Osteocyte (in vitro differentiated cells): ENCODE measurements around the gene RPL10. TPM values are rescaled to one million over a fixed set of nuclear protein-coding genes. Genes with fewer than 3 reads are reported as not detected.

Experiments
- DNase-seq: peaks from one replicate; pipeline ENCODE4 v3.0.0; 2021; ENCODE audit warnings: mixed read lengths; ENCODE audit not compliant: unreplicated experiment; ENCODE audit errors: extremely low spot score
- H3K27ac Mint-ChIP-seq: one replicate; pipeline ENCODE4 v1.8.0; 2021; ENCODE audit warnings: mild to moderate bottlenecking, mixed read lengths; ENCODE audit not compliant: unreplicated experiment
- H3K27me3 Mint-ChIP-seq: one replicate; pipeline ENCODE4 v1.8.0; 2021; ENCODE audit warnings: mixed read lengths; ENCODE audit not compliant: unreplicated experiment
- H3K36me3 Mint-ChIP-seq: one replicate; pipeline ENCODE4 v1.8.0; 2021; ENCODE audit warnings: mixed read lengths; ENCODE audit not compliant: unreplicated experiment
- H3K4me1 Mint-ChIP-seq: one replicate; pipeline ENCODE4 v1.8.0; 2021; ENCODE audit warnings: mixed read lengths; ENCODE audit not compliant: unreplicated experiment
- H3K4me3 Mint-ChIP-seq: one replicate; pipeline ENCODE4 v1.8.0; 2021; ENCODE audit warnings: mild to moderate bottlenecking, moderate library complexity, mixed read lengths; ENCODE audit not compliant: unreplicated experiment
- H3K9me3 Mint-ChIP-seq: one replicate; pipeline ENCODE4 v1.8.0; 2021; ENCODE audit warnings: mixed read lengths; ENCODE audit not compliant: unreplicated experiment
- total RNA-seq: library from RNA; stranded (reverse); gene quantifications from 2 replicates; pipeline ENCODE4 v1.2.1, GENCODE V29; 2021
- TF ChIP-seq, protein P1 (sequence below): fragments of 200-600 bp; sonication (generic); IDR thresholded peaks from 2 replicates; pipeline ENCODE4 v1.5.0; 2021; ENCODE audit warnings: antibody characterized with exemption, mild to moderate bottlenecking, moderate library complexity

Gene RPL10
- total RNA-seq, 1 donor from 2014 or later: 2,857 TPM

DNA sequence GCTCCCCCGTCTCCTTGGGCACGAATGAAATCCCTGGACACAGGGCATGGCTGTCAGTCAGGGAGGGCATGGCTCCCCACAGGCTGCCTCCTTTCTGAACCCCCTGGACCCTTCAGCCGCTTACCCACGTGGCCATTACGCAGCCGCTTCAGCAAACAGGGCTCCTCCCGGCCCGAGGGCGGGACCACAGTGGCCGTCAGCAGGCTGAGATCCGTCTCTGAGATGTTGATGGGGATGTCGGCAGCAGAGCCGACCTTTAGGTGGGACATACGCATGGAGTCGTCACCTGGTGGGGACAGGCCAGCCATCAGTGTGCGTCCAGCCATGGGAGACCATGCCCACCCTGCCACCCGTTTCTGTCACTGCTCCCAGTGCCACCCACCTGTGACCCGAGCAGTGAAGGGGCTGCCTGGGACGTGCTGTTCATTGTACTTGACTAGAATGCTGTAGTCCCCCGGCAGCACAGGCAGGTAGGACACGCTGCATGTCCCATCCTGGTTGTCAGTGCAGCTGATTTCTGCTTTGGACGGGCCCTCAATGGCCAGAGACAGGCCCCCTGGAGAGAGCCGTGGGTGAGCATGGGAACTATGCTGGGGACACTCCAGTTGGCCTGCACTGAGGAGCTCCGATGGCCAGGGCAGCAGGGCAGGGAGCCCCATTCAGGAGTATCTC is 44.9 kb upstream of the RPL10 start:
- Mint-ChIP-seq H3K4me3 (no peak overlapping the region), H3K9me3 (no peaks in the 10 kb centered on the region), H3K4me1 (peaks cover 4% of the 10 kb centered on the region), H3K36me3 (peaks cover 8% of the 10 kb centered on the region), H3K27ac (peak overlapping the region; percentile 34), H3K27me3 (no peaks in the 10 kb centered on the region)
- DNase-seq: no peak
- TF ChIP-seq, protein P1, sequence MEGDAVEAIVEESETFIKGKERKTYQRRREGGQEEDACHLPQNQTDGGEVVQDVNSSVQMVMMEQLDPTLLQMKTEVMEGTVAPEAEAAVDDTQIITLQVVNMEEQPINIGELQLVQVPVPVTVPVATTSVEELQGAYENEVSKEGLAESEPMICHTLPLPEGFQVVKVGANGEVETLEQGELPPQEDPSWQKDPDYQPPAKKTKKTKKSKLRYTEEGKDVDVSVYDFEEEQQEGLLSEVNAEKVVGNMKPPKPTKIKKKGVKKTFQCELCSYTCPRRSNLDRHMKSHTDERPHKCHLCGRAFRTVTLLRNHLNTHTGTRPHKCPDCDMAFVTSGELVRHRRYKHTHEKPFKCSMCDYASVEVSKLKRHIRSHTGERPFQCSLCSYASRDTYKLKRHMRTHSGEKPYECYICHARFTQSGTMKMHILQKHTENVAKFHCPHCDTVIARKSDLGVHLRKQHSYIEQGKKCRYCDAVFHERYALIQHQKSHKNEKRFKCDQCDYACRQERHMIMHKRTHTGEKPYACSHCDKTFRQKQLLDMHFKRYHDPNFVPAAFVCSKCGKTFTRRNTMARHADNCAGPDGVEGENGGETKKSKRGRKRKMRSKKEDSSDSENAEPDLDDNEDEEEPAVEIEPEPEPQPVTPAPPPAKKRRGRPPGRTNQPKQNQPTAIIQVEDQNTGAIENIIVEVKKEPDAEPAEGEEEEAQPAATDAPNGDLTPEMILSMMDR: no peak

DNA sequence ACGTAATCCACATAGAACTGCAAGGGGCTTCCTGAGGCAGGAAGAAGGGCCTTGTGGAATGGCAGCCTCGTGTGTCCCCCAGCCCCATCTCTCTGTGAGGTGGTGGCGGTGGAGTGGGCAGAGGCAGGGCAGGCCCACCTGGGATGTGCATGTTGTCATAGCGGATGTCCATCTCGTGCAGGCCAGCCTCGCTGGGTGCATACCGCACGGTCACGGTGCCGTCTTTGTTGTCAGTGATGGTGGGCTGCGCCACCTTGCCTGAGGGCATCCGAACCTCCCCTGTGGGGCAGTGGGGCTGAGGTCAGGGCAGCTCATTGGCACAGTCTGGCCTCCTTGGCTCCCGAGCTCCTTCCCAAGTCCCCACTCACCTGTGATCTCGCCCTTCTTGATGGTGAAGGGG is 44.2 kb upstream of the RPL10 start:
- TF ChIP-seq, protein P1: no peak
- Mint-ChIP-seq H3K4me1 (peaks cover 3% of the 10 kb centered on the region), H3K36me3 (peaks cover 8% of the 10 kb centered on the region), H3K9me3 (no peaks in the 10 kb centered on the region), H3K27me3 (no peaks in the 10 kb centered on the region), H3K4me3 (no peak overlapping the region), H3K27ac (no peak overlapping the region)
- DNase-seq: no peak

DNA sequence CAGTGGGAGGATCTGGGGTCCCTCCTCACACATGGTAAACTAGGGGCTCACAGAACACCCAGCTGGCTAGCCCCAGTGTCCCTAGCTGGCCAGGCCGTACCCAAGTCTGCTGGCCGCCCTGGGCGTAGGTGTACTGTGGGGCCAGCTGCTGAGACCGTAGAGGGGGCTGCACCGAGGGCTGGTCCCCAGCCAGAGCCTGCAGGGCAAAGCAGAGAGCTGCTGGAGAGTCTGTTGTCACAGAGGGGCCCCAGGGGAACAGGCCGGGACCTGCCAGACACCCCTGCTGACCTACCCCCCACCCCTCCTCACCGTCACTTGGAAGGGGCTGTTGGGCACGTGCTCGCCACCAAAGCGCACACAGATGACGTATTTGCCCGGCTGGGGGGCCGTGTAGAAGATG is 43.7 kb upstream of the RPL10 start:
- H3K4me3 Mint-ChIP-seq: no peak overlapping the region
- H3K4me1 Mint-ChIP-seq: peaks cover 2% of the 10 kb centered on the region
- DNase-seq: no peak
- no peaks in the 10 kb centered on the region for H3K9me3 Mint-ChIP-seq
- H3K36me3 Mint-ChIP-seq: peaks cover 8% of the 10 kb centered on the region
- TF ChIP-seq, protein P1: no peak
- no peak overlapping the region for H3K27ac Mint-ChIP-seq
- no peaks in the 10 kb centered on the region for H3K27me3 Mint-ChIP-seq

DNA sequence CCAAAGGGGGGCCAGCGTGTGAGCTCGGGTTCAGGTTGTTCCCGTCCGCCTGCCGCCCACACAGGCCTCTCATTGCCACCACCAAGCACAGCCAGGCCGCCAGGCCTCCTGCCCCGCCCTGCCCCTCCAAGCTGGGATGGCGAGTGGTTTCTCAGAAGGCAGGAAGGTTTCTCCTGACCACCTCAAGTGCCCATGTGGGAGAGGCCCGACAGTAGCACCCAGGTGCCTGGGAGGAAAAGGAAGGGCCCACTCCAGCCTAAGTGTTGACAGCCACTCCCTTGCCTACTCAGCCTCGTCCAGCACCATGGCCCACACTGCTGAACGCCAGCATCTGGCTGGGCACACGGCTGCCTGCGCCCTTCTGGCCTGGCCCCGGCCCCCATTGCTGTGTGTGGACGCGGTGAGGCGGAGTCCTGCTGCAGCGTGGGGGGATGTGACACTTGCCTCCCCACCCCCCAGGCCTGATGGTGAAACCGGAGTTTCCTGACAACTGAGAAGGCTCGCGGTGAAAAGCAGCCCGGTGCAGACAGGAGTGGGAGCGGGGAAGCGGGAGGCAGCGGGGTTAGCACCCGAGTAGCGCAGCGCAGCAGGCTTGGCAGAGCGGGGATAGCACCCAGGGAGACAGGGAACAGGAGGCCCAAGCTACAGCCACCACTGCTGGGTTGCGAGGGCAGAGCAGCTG is 42.9 kb upstream of the RPL10 start:
- H3K9me3 Mint-ChIP-seq: no peaks in the 10 kb centered on the region
- TF ChIP-seq, protein P1: no peak
- no peaks in the 10 kb centered on the region for H3K27me3 Mint-ChIP-seq
- no peak overlapping the region for H3K4me3 Mint-ChIP-seq
- H3K36me3 Mint-ChIP-seq: peaks cover 8% of the 10 kb centered on the region
- peaks cover 2% of the 10 kb centered on the region for H3K4me1 Mint-ChIP-seq
- no peak overlapping the region for H3K27ac Mint-ChIP-seq
- no peak for DNase-seq

DNA sequence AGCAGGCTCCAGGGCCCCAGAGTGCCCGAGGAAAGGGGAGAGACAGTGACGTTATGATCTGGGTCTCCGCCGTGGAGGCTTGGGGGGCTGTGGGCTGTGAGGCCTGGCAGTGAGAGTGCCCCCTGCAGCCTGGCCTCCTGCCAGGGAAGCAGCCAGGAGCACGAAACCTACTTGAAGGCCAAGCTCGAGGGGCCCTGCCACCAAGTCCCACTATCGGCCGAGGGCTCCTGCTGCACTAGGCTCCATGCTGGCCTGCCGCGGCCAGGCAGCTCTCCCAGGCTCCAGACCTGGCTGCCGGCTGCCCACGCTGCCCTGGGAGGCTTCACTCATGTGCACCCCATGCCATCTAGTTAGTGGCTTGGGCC is 42.4 kb upstream of the RPL10 start:
- H3K4me1 Mint-ChIP-seq: peaks cover 2% of the 10 kb centered on the region
- H3K27ac Mint-ChIP-seq: no peak overlapping the region
- TF ChIP-seq, protein P1: no peak
- no peaks in the 10 kb centered on the region for H3K27me3 Mint-ChIP-seq
- H3K4me3 Mint-ChIP-seq: no peak overlapping the region
- H3K9me3 Mint-ChIP-seq: no peaks in the 10 kb centered on the region
- DNase-seq: no peak
- peaks cover 8% of the 10 kb centered on the region for H3K36me3 Mint-ChIP-seq
